ENCODE data around the gene MXRA8.

Gene MXRA8

GRCh38 chr1:1341549-1342021 lies 16.8 kb downstream of the MXRA8 start:
- H3K4me3 ChIP-seq = no peak overlapping the region
- no peak for DNase-seq (ENCODE audit: low spot score)
- TF ChIP-seq CTCF (IDR thresholded peaks at IDR 0.05) = no peak
- no peak overlapping the region for H3K27ac ChIP-seq

GRCh38 chr1:1340791-1341548 lies 17.4 kb downstream of the MXRA8 start:
- H3K27ac ChIP-seq = no peak overlapping the region
- DNase-seq (ENCODE audit: low spot score) = no peak
- H3K4me3 ChIP-seq = no peak overlapping the region
- no peak for TF ChIP-seq CTCF (IDR thresholded peaks at IDR 0.05)

- H3K4me3 ChIP-seq = no peak overlapping the region
- no peak for TF ChIP-seq CTCF (IDR thresholded peaks at IDR 0.05)
- DNase-seq (ENCODE audit: low spot score) = no peak
- no peak overlapping the region for H3K27ac ChIP-seq
Measured at GRCh38 chr1:1340185-1340584, 18.2 kb downstream of the MXRA8 start.

GRCh38 chr1:1338278-1338677 lies 20.1 kb downstream of the MXRA8 start:
- no peak overlapping the region for H3K4me3 ChIP-seq
- no peak for DNase-seq (ENCODE audit: low spot score)
- H3K27ac ChIP-seq = no peak overlapping the region
- TF ChIP-seq CTCF (IDR thresholded peaks at IDR 0.05) = no peak

- Histone ChIP-seq H3K27ac (no peak overlapping the region), H3K4me3 (no peak overlapping the region)
- DNase-seq (ENCODE audit: low spot score) = no peak
- no peak for TF ChIP-seq CTCF (IDR thresholded peaks at IDR 0.05)
Measured at GRCh38 chr1:1337793-1338147, 20.6 kb downstream of the MXRA8 start.

- Histone ChIP-seq H3K27ac (no peak overlapping the region), H3K4me3 (no peak overlapping the region)
- DNase-seq (ENCODE audit: low spot score) = no peak
- TF ChIP-seq CTCF (IDR thresholded peaks at IDR 0.05) = no peak
Measured at GRCh38 chr1:1336931-1337792, 21.2 kb downstream of the MXRA8 start.
